ENCODE results near the gene PHYKPL.

- no peak for TF ChIP-seq CTCF (IDR thresholded peaks at IDR 0.05)
- no peak for TF ChIP-seq POLR2A (IDR thresholded peaks at IDR 0.05)
Observed at GRCh38 chr5:178214160-178214803, 18.3 kb downstream of the PHYKPL start.
